Forelimb muscle (tissue), 1 donor: Measurements from ENCODE around the gene ZBTB18. TPM values are rescaled to one million over a fixed set of nuclear protein-coding genes. Genes with fewer than 3 reads are reported as not detected.

Experiments
- polyA plus RNA-seq: library from polyadenylated mRNA; unstranded; fragments of 120-200 nt; gene quantifications from one replicate; pipeline ENCODE4 v1.2.1, GENCODE V29; 2013; ENCODE audit not compliant: insufficient read length

Gene ZBTB18
- polyA plus RNA-seq, 1 donor: 92.2 TPM

Other genes starting within 250 kb of the ZBTB18 start
- gene AKT3, start 201.0 kb upstream of the ZBTB18 start, polyA plus RNA-seq: 17.5 TPM